Fibroblast of lung (primary cell): ENCODE results near the gene LRGUK. TPM values are rescaled to one million over a fixed set of nuclear protein-coding genes. Genes with fewer than 3 reads are reported as not detected.

ENCODE experiments used
- DNase-seq, 2 donors: peaks; one replicate each; pipeline versions ENCODE4 v3.0.0 to v3.0.0-alpha.2; 2010; ENCODE audit warnings: low read depth in 2 of 2
- H2AFZ ChIP-seq: 2 replicates; pipeline ENCODE4 v1.5.1; 2012; ENCODE audit warnings: low read length, control low read depth, inconsistent platforms
- H3K27ac ChIP-seq: 2 replicates; pipeline ENCODE4 v1.5.1; 2011; ENCODE audit warnings: low read length, control low read depth; ENCODE audit not compliant: insufficient read depth
- H3K27me3 ChIP-seq: 2 replicates; pipeline ENCODE4 v1.5.1; 2011; ENCODE audit warnings: mild to moderate bottlenecking, low read length; ENCODE audit not compliant: control insufficient read depth, insufficient read depth
- H3K36me3 ChIP-seq: 2 replicates; pipeline ENCODE4 v1.5.1; 2011; ENCODE audit warnings: low read length; ENCODE audit not compliant: control insufficient read depth, insufficient read depth
- H3K4me1 ChIP-seq: 2 replicates; pipeline ENCODE4 v1.5.1; 2011; ENCODE audit warnings: low read length; ENCODE audit not compliant: control insufficient read depth, insufficient read depth; ENCODE audit errors: extremely low read depth
- H3K4me2 ChIP-seq: 2 replicates; pipeline ENCODE4 v1.5.1; 2011; ENCODE audit warnings: low read length, control low read depth; ENCODE audit not compliant: insufficient read depth; ENCODE audit errors: extremely low read depth
- H3K4me3 ChIP-seq, 4 experiments: fragments of 200-600 bp in 1 of 4; sonication (generic) in 1 of 4; replicated peaks in 1 of 4; 2 replicates each; pipeline ENCODE4 v1.5.1; 2011 to 2016; ENCODE audit warnings: low read length in 4 of 4, low read depth in 3 of 4, mild to moderate bottlenecking in 3 of 4, control low read depth in 2 of 4, inconsistent platforms in 1 of 4, mixed read lengths in 1 of 4; ENCODE audit not compliant: insufficient read depth in 1 of 4; ENCODE audit errors: control extremely low read depth in 1 of 4
- H3K79me2 ChIP-seq: 2 replicates; pipeline ENCODE4 v1.5.1; 2012; ENCODE audit warnings: mild to moderate bottlenecking, low read length, inconsistent platforms; ENCODE audit not compliant: control insufficient read depth, insufficient read depth
- H3K9ac ChIP-seq: 2 replicates; pipeline ENCODE4 v1.5.1; 2011; ENCODE audit warnings: mild to moderate bottlenecking, low read length, control low read depth; ENCODE audit not compliant: insufficient read depth
- H3K9me3 ChIP-seq: 2 replicates; pipeline ENCODE4 v1.5.1; 2012; ENCODE audit warnings: low read depth, low read length; ENCODE audit not compliant: control insufficient read depth, insufficient read depth
- H4K20me1 ChIP-seq: 2 replicates; pipeline ENCODE4 v1.5.1; 2011; ENCODE audit warnings: low read length; ENCODE audit not compliant: control insufficient read depth, insufficient read depth; ENCODE audit errors: extremely low read depth
- CTCF ChIP-seq, 2 donors: IDR thresholded peaks in 1 of 2; conservative IDR thresholded peaks in 1 of 2; 1 replicate in 1 of 2; 2 replicates in 1 of 2; pipeline ENCODE4 v1.5.1; 2011 to 2012; ENCODE audit warnings: low read length in 2 of 2, control low read depth in 1 of 2, inconsistent platforms in 1 of 2, low read depth in 1 of 2, mild to moderate bottlenecking in 1 of 2
- EZH2 ChIP-seq: IDR thresholded peaks from 2 replicates; pipeline ENCODE4 v1.5.1; 2012; ENCODE audit warnings: low read length, control low read depth, mild to moderate bottlenecking; ENCODE audit errors: missing control alignments
- polyA plus RNA-seq, 2 donors: library from polyadenylated mRNA; depleted of rRNA in 1 of 2; stranded (reverse) in 1 of 2; unstranded in 1 of 2; fragments of >200 nt; gene quantifications; 2 replicates each; pipeline ENCODE4 v1.2.1, GENCODE V29; 2011 to 2012; ENCODE audit warnings: missing spikeins in 1 of 2
- total RNA-seq: library from RNA; depleted of rRNA; stranded (reverse); fragments of >200 nt; gene quantifications from 2 replicates; pipeline ENCODE4 v1.2.1, GENCODE V29; 2014

LRGUK gene
- total and polyA plus RNA-seq, 2 donors (not counting 1 experiment from before 2014, with no cell fraction given): 0.08 to 0.17 TPM

- H3K4me2 ChIP-seq: no peak overlapping the region
- no peak for DNase-seq
- H4K20me1 ChIP-seq: no peaks in the 10 kb centered on the region
- H3K9me3 ChIP-seq: no peaks in the 10 kb centered on the region
- no peaks in the 10 kb centered on the region for H3K27me3 ChIP-seq
- H3K36me3 ChIP-seq: no peaks in the 10 kb centered on the region
- H3K79me2 ChIP-seq: no peaks in the 10 kb centered on the region
- H3K4me1 ChIP-seq: no peaks in the 10 kb centered on the region
- no peak for TF ChIP-seq EZH2
- no peak for TF ChIP-seq CTCF (conservative IDR thresholded peaks at IDR 0.05 in 1 of 2, IDR thresholded peaks at IDR 0.05 in 1 of 2; ENCODE audit: low read depth in 1 of 2, low read length in 2 of 2)
- H3K27ac ChIP-seq: no peak overlapping the region
- H3K4me3 ChIP-seq: no peak overlapping the region
- no peak overlapping the region for H2AFZ ChIP-seq
- H3K9ac ChIP-seq: no peak overlapping the region
Measured at GRCh38 chr7:134246761-134247160, 119.6 kb downstream of the LRGUK start.

GRCh38 chr7:134248196-134248595, 121.1 kb downstream of the LRGUK start:
- Histone ChIP-seq H3K27me3 (no peaks in the 10 kb centered on the region), H3K4me3 (no peak overlapping the region), H3K4me2 (no peak overlapping the region), H3K9ac (no peak overlapping the region), H2AFZ (no peak overlapping the region), H3K79me2 (no peaks in the 10 kb centered on the region), H3K4me1 (no peaks in the 10 kb centered on the region), H3K27ac (no peak overlapping the region), H3K9me3 (no peaks in the 10 kb centered on the region), H3K36me3 (no peaks in the 10 kb centered on the region), H4K20me1 (no peaks in the 10 kb centered on the region)
- TF ChIP-seq CTCF (conservative IDR thresholded peaks at IDR 0.05 in 1 of 2, IDR thresholded peaks at IDR 0.05 in 1 of 2; ENCODE audit: low read depth in 1 of 2, low read length in 2 of 2) (no peak), EZH2 (no peak)
- DNase-seq: no peak

- no peaks in the 10 kb centered on the region for H3K27me3 ChIP-seq
- H4K20me1 ChIP-seq: no peaks in the 10 kb centered on the region
- peak; percentile 17 to 37 for TF ChIP-seq CTCF (conservative IDR thresholded peaks at IDR 0.05 in 1 of 2, IDR thresholded peaks at IDR 0.05 in 1 of 2; ENCODE audit: low read depth in 1 of 2, low read length in 2 of 2)
- no peak for TF ChIP-seq EZH2
- no peaks in the 10 kb centered on the region for H3K79me2 ChIP-seq
- H3K36me3 ChIP-seq: no peaks in the 10 kb centered on the region
- no peak overlapping the region for H3K4me2 ChIP-seq
- no peaks in the 10 kb centered on the region for H3K4me1 ChIP-seq
- DNase-seq: peak in 1 of 2 donors; percentile 38
- no peaks in the 10 kb centered on the region for H3K9me3 ChIP-seq
- no peak overlapping the region for H2AFZ ChIP-seq
- H3K4me3 ChIP-seq: no peak overlapping the region
- H3K9ac ChIP-seq: no peak overlapping the region
- no peak overlapping the region for H3K27ac ChIP-seq
Measured at GRCh38 chr7:134254311-134254710, 127.2 kb downstream of the LRGUK start.
